Stimulated activated CD4-positive, alpha-beta T cell treated with anti-CD3 and anti-CD28 coated beads, Interleukin-1b, Interleukin-23, amount 100 ng/mL, for 48 hours (primary cell): ENCODE results near the gene FAM222A.

Experiments used
- DNase-seq: peaks from one replicate; pipeline ENCODE4 v3.0.0-alpha.2; 2020

Gene FAM222A

GRCh38 chr12:109739747-109740693 is 26.4 kb downstream of the FAM222A start:
- DNase-seq = no peak

GRCh38 chr12:109740694-109741245 is 27.1 kb downstream of the FAM222A start:
- no peak for DNase-seq

- no peak for DNase-seq
These were observed 27.8 kb downstream of the FAM222A start for GRCh38 chr12:109741286-109741969.

GRCh38 chr12:109741970-109742703 is 28.5 kb downstream of the FAM222A start:
- no peak for DNase-seq

GRCh38 chr12:109743076-109743910 is 29.7 kb downstream of the FAM222A start:
- DNase-seq = no peak

DNA sequence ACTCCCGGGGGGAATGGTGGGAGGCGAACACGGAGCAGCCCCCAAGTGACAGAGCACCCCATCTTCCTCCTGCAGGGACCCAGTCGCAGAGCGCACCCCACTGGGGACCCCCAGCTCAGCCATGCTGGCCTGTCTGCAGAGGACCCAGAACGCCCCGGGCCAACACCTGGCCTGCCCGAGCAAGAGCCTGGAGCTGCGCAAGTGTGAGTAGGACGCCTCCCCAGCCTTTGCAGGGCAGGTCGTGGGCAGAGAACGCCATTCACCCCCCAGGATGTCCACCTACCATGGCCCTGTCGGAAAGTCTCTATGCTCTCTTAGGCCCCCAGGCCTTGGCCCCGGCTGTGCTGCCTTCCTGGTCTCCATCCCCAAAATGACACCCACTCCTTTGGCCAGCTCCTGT is 30.4 kb downstream of the FAM222A start:
- DNase-seq = no peak

DNA sequence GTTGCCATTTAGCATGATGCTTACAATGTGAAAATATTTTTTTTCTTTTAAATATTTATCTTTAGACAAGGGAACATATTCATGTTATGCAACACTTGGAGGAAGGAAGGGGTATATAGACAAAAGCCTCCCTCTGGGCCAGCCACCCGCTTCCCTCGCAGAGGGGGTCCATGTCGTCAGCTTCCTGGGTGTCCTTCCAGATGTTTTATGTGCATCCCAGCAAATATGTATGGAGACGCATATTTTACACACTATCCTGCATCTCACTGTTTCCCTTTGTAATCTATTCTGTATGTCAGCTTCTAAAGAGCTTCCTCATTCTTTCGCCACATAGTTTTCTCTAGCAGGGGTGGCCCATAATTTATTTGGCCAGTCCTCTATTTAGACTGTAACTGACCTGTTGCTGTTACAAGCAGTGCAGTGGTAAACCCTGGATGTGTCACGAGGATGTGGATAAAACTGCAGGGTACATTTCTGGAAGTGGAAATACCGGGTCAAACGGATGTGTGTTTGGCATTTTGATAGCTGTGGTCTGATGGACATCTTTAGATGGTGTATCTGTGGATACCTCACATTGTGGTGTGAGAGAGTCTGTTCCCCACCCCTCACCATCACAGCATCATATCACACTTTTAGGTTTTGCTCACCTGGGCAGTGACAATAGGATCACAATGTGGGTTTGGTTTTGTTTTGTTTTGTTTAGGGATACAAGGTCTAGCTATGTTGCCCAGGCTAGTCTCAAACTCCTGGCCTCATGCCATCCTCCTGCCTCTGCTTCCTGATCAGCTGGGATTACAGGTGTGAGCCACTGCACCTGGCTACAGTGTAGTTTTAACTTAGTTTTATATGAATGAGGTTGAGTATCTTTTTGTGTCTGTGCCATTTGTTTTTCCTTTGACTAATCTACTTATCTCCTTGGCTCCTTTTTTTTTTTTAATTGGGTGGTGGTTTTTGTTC is 31.6 kb downstream of the FAM222A start:
- DNase-seq = no peak

- DNase-seq = no peak
These were observed 38.8 kb downstream of the FAM222A start for GRCh38 chr12:109752117-109753053.

DNA sequence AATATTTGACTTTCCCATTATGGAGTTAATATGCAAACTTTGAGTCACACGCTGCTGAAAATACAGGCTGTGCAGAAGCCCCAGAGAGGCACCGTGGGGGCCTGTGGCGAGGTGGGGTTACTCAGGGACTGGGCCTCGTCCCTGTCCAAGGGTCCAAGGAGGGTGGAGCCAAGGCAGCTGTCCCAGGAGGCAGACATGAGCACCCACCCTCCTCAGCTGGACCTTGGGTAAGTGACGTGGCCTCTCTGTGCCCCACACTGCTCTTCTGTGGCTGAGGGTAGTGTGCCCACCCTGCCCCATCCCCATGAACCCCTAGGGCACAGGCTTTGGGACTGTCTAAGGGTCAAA is 39.4 kb downstream of the FAM222A start:
- DNase-seq = no peak

DNA sequence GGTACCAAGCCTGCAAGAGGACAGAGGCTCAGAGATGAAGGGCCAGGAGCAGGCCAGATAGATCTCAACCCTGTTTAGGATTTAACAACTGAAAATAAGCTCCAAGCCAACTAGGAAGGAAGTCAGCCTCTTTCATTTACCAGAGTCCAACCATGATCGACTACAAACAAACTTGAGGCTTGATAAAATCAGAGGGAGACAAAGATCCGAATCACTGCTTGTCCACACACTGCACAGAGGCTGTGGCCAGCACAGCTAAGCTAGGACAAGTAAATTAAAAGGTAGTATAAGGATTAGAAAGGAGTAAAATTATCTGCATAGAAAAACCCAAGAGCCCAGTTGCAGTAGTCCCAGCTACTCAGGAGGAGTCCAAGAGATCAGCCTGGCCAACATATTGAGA is 40.3 kb downstream of the FAM222A start:
- no peak for DNase-seq

GRCh38 chr12:109756457-109756856 is 42.8 kb downstream of the FAM222A start:
- no peak for DNase-seq

DNA sequence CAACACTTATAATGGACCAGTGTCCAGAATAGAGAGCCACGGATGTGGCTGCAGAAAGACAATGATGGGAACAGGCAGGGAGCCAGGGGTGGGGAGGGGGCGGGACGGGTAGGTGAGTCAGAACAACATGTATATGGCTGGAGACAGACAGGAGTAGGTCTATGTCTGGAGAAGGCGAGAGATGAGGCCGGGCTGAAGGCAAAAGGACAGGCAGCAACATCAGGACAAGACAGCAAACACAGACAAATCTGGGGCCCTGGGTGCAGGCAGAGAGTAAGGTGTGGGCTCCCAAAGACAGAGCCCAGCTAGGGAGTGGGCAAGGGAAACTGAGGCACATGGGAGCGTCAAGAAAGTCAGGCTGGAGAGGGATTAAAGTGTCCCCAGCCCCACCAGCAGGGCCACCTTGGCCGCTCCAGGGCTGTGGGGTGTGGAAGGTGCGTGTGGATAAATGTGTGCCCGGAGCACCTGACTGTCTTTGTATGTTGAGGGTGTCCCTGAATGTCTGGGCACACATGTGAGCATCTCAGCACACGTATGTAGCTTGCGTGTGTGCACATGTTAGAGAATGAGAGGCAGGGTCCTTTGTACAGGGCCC is 44.1 kb downstream of the FAM222A start:
- DNase-seq = no peak

- no peak for DNase-seq
These were observed 45.1 kb downstream of the FAM222A start for GRCh38 chr12:109758426-109759420.

- DNase-seq = no peak
These were observed 46.0 kb downstream of the FAM222A start for GRCh38 chr12:109759595-109759994.

GRCh38 chr12:109760031-109760929 is 46.7 kb downstream of the FAM222A start:
- no peak for DNase-seq

- no peak for DNase-seq
These were observed 47.6 kb downstream of the FAM222A start for GRCh38 chr12:109760930-109761921.
